ENCODE data around the gene HEBP1. TPM values are rescaled to one million over a fixed set of nuclear protein-coding genes. Genes with fewer than 3 reads are reported as not detected.

HEBP1 gene
- polyA plus RNA-seq, 1 donor (not counting 4 experiments of a cell fraction or from before 2014, with no cell fraction given) = 24.8 TPM

- no peak for TF ChIP-seq CTCF (optimal IDR thresholded peaks at IDR 0.05 in 1 of 3, IDR thresholded peaks at IDR 0.05 in 1 of 3, conservative IDR thresholded peaks at IDR 0.05 in 1 of 3; ENCODE audit: extremely low read depth in 1 of 3, insufficient read depth in 2 of 3, low read length in 3 of 3)
- no peak for TF ChIP-seq EZH2 (IDR thresholded peaks at IDR 0.05; ENCODE audit: low read length)
- H3K4me1 ChIP-seq (ENCODE audit: control insufficient read depth, extremely low read depth, insufficient read depth, low read length) = no peaks in the 10 kb centered on the region
- no peak overlapping the region for H3K9ac ChIP-seq (ENCODE audit: control insufficient read depth, extremely low read depth, insufficient read depth, low read length)
- no peaks in the 10 kb centered on the region for H3K79me2 ChIP-seq (ENCODE audit: control insufficient read depth, insufficient read depth, low read length)
- dilution Hi-C loops (cut with MboI; ENCODE audit: extremely low pct_ligation_motif_present, low sequenced_read_pairs) = no loop called here
- no peak overlapping the region for H3K4me3 ChIP-seq (ENCODE audit: control insufficient read depth in 2 of 3, extremely low read depth in 1 of 3, insufficient read depth in 2 of 3, low read depth in 1 of 3, low read length in 3 of 3)
- FAIRE-seq = no peak
- H3K9me1 ChIP-seq (ENCODE audit: control insufficient read depth, extremely low read depth, insufficient read depth, low read length) = no peaks in the 10 kb centered on the region
- no peak for DNase-seq (ENCODE audit: low read depth, low spot score)
- H3K36me3 ChIP-seq (ENCODE audit: control insufficient read depth in 2 of 2, extremely low read depth in 1 of 2, insufficient read depth in 2 of 2, low read length in 2 of 2) = peaks cover 0 to 1% of the 10 kb centered on the region in 2 experiments
- no peak overlapping the region for H2AFZ ChIP-seq (ENCODE audit: control insufficient read depth, low read length)
- no peak overlapping the region for H3K27ac ChIP-seq (ENCODE audit: control insufficient read depth, insufficient read depth, low read length)
- no peaks in the 10 kb centered on the region for H3K9me3 ChIP-seq (ENCODE audit: control insufficient read depth, low read depth, low read length)
- H4K20me1 ChIP-seq (ENCODE audit: control insufficient read depth, extremely low read depth, insufficient read depth, low read length) = no peaks in the 10 kb centered on the region
- no peak overlapping the region for H3K4me2 ChIP-seq (ENCODE audit: control insufficient read depth, extremely low read depth, insufficient read depth, low read depth, low read length)
- no peaks in the 10 kb centered on the region for H3K27me3 ChIP-seq (ENCODE audit: control insufficient read depth, extremely low read depth, insufficient read depth, low read length)
These were observed 60.2 kb downstream of the HEBP1 start for GRCh38 chr12:12939888-12940287.

GRCh38 chr12:12938541-12938940, 61.5 kb downstream of the HEBP1 start:
- Histone ChIP-seq H3K27ac (ENCODE audit: control insufficient read depth, insufficient read depth, low read length) (no peak overlapping the region), H4K20me1 (ENCODE audit: control insufficient read depth, extremely low read depth, insufficient read depth, low read length) (no peaks in the 10 kb centered on the region), H3K9me1 (ENCODE audit: control insufficient read depth, extremely low read depth, insufficient read depth, low read length) (no peaks in the 10 kb centered on the region), H3K4me2 (ENCODE audit: control insufficient read depth, extremely low read depth, insufficient read depth, low read depth, low read length) (no peak overlapping the region), H3K4me1 (ENCODE audit: control insufficient read depth, extremely low read depth, insufficient read depth, low read length) (no peaks in the 10 kb centered on the region), H3K79me2 (ENCODE audit: control insufficient read depth, insufficient read depth, low read length) (no peaks in the 10 kb centered on the region), H3K9ac (ENCODE audit: control insufficient read depth, extremely low read depth, insufficient read depth, low read length) (no peak overlapping the region), H3K27me3 (ENCODE audit: control insufficient read depth, extremely low read depth, insufficient read depth, low read length) (no peaks in the 10 kb centered on the region), H3K9me3 (ENCODE audit: control insufficient read depth, low read depth, low read length) (no peaks in the 10 kb centered on the region), H3K4me3 (ENCODE audit: control insufficient read depth in 2 of 3, extremely low read depth in 1 of 3, insufficient read depth in 2 of 3, low read depth in 1 of 3, low read length in 3 of 3) (no peak overlapping the region), H2AFZ (ENCODE audit: control insufficient read depth, low read length) (no peak overlapping the region), H3K36me3 (ENCODE audit: control insufficient read depth in 2 of 2, extremely low read depth in 1 of 2, insufficient read depth in 2 of 2, low read length in 2 of 2) (no peaks in the 10 kb centered on the region)
- dilution Hi-C loops (cut with MboI; ENCODE audit: extremely low pct_ligation_motif_present, low sequenced_read_pairs) = no loop called here
- no peak for FAIRE-seq
- no peak for DNase-seq (ENCODE audit: low read depth, low spot score)
- TF ChIP-seq CTCF (optimal IDR thresholded peaks at IDR 0.05 in 1 of 3, IDR thresholded peaks at IDR 0.05 in 1 of 3, conservative IDR thresholded peaks at IDR 0.05 in 1 of 3; ENCODE audit: extremely low read depth in 1 of 3, insufficient read depth in 2 of 3, low read length in 3 of 3) = no peak
